GM12801 (cell line): ENCODE data around the gene PEX12.

Source experiments
- CTCF ChIP-seq: IDR thresholded peaks from one replicate; pipeline ENCODE4 v1.5.1; 2011; ENCODE audit warnings: control low read depth; ENCODE audit not compliant: insufficient read length; ENCODE audit errors: extremely low read depth

The PEX12 gene

GRCh38 chr17:35543856-35544255, 34.5 kb downstream of the PEX12 start:
- TF ChIP-seq CTCF, result no peak

- no peak for TF ChIP-seq CTCF
These were observed 35.4 kb downstream of the PEX12 start for GRCh38 chr17:35542990-35543389.

GRCh38 chr17:35541434-35541833, 36.9 kb downstream of the PEX12 start:
- no peak for TF ChIP-seq CTCF

GRCh38 chr17:35540589-35541404, 37.6 kb downstream of the PEX12 start:
- no peak for TF ChIP-seq CTCF

- no peak for TF ChIP-seq CTCF
These were observed 38.7 kb downstream of the PEX12 start for GRCh38 chr17:35539659-35540026.

- no peak for TF ChIP-seq CTCF
These were observed 40.7 kb downstream of the PEX12 start, which contains the start of gene SLFN12L for GRCh38 chr17:35537601-35538141. TSS of gene SLFN12L (minus strand) at chr17:35537678. CDS start at chr17:35522364, 15,314 bp downstream.

- TF ChIP-seq CTCF, result no peak
These were observed 41.7 kb downstream of the PEX12 start for GRCh38 chr17:35536664-35537171.
